GM23338 (cell line): ENCODE data around the gene ATG7. TPM values are rescaled to one million over a fixed set of nuclear protein-coding genes. Genes with fewer than 3 reads are reported as not detected.

Experiments used
- ATAC-seq: fragments of 200-7000 bp; cut with Tn5 transposase; 3 replicates; pipeline ENCODE4 v1.9.1; 2020
- DNase-seq: peaks from one replicate; pipeline ENCODE4 v3.0.0-alpha.2; 2015; ENCODE audit warnings: low spot score
- H2AFZ ChIP-seq: fragments of 200-600 bp; sonication (generic); 2 replicates; pipeline ENCODE4 v1.8.0; 2016; ENCODE audit warnings: antibody characterized with exemption, mild to moderate bottlenecking, moderate library complexity
- H3F3A ChIP-seq: fragments of 200-600 bp; sonication (generic); replicated peaks from 2 replicates; pipeline ENCODE4 v1.8.0; 2017; ENCODE audit warnings: antibody characterized with exemption, mixed run types, low read depth
- H3K27ac ChIP-seq: fragments of 200-600 bp; sonication (generic); 2 replicates; pipeline ENCODE4 v1.6.1; 2016; ENCODE audit warnings: low read depth
- H3K27me3 ChIP-seq: fragments of 200-600 bp; sonication (generic); 2 replicates; pipeline ENCODE4 v1.8.0; 2016; ENCODE audit warnings: mild to moderate bottlenecking, mixed run types, moderate library complexity; ENCODE audit not compliant: insufficient read depth
- H3K36me3 ChIP-seq: fragments of 200-600 bp; sonication (generic); 2 replicates; pipeline ENCODE4 v1.8.0; 2016; ENCODE audit warnings: mild to moderate bottlenecking; ENCODE audit not compliant: insufficient read depth
- H3K4me1 ChIP-seq: fragments of 200-600 bp; sonication (generic); 2 replicates; pipeline ENCODE4 v1.8.0; 2016; ENCODE audit warnings: mild to moderate bottlenecking, moderate library complexity; ENCODE audit not compliant: insufficient read depth
- H3K4me2 ChIP-seq: fragments of 200-600 bp; sonication (generic); 2 replicates; pipeline ENCODE4 v1.7.1; 2017; ENCODE audit warnings: mixed run types
- H3K4me3 ChIP-seq: fragments of 200-600 bp; sonication (generic); 2 replicates; pipeline ENCODE4 v1.6.1; 2016; ENCODE audit warnings: mixed run types
- H3K79me2 ChIP-seq: fragments of 200-600 bp; sonication (generic); replicated peaks from 2 replicates; pipeline ENCODE4 v1.8.0; 2017; ENCODE audit warnings: mild to moderate bottlenecking; ENCODE audit not compliant: insufficient read depth
- H3K9me2 ChIP-seq: fragments of 200-600 bp; sonication (generic); 2 replicates; pipeline ENCODE4 v1.8.0; 2017; ENCODE audit not compliant: insufficient read depth
- H4K20me1 ChIP-seq: fragments of 200-600 bp; sonication (generic); replicated peaks from 2 replicates; pipeline ENCODE4 v1.8.0; 2017; ENCODE audit warnings: mild to moderate bottlenecking; ENCODE audit not compliant: insufficient read depth
- H3K27ac Mint-ChIP-seq: 2 replicates; pipeline ENCODE4 v1.8.0; 2020; ENCODE audit warnings: inconsistent platforms, mild to moderate bottlenecking, moderate library complexity, mixed read lengths
- H3K27me3 Mint-ChIP-seq: 3 replicates; pipeline ENCODE4 v1.8.0; 2022; ENCODE audit warnings: low read depth, mild to moderate bottlenecking, moderate library complexity, mixed read lengths, inconsistent platforms; ENCODE audit not compliant: insufficient read depth, poor library complexity
- H3K36me3 Mint-ChIP-seq: 3 replicates; pipeline ENCODE4 v1.8.0; 2021; ENCODE audit warnings: low read depth, mild to moderate bottlenecking, inconsistent platforms, moderate library complexity, mixed read lengths
- H3K4me1 Mint-ChIP-seq: 3 replicates; pipeline ENCODE4 v1.8.0; 2020; ENCODE audit warnings: mild to moderate bottlenecking, inconsistent platforms, mixed read lengths
- H3K4me3 Mint-ChIP-seq: 3 replicates; pipeline ENCODE4 v1.8.0; 2021; ENCODE audit warnings: moderate library complexity, mild to moderate bottlenecking, inconsistent platforms, mixed read lengths
- H3K9me3 Mint-ChIP-seq: 3 replicates; pipeline ENCODE4 v1.8.0; 2020; ENCODE audit warnings: moderate library complexity, mild to moderate bottlenecking, inconsistent platforms, mixed read lengths
- CREB1 ChIP-seq: fragments of 250-450 bp; sonication (Bioruptor Pico); IDR thresholded peaks from 2 replicates; pipeline ENCODE4 v1.5.0; 2020; ENCODE audit warnings: low read depth, mild to moderate bottlenecking, moderate library complexity
- EZH2 ChIP-seq: fragments of 200-600 bp; sonication (generic); IDR thresholded peaks from one replicate; pipeline ENCODE4 v1.8.0; 2017; ENCODE audit warnings: antibody characterized with exemption, mild to moderate bottlenecking, low read depth; ENCODE audit not compliant: unreplicated experiment
- JUNB ChIP-seq: IDR thresholded peaks from one replicate; pipeline ENCODE4 v1.6.1; 2016; ENCODE audit warnings: antibody characterized with exemption; ENCODE audit not compliant: unreplicated experiment
- NANOG ChIP-seq: IDR thresholded peaks from 2 replicates; pipeline ENCODE4 v1.6.1; 2016; ENCODE audit warnings: antibody characterized with exemption, borderline replicate concordance
- STAT1 ChIP-seq: IDR thresholded peaks from one replicate; pipeline ENCODE4 v1.6.1; 2016; ENCODE audit warnings: antibody characterized with exemption; ENCODE audit not compliant: unreplicated experiment
- ZNF114 ChIP-seq: fragments of 250-450 bp; sonication (Bioruptor Pico); IDR thresholded peaks from 2 replicates; pipeline ENCODE4 v1.5.0; 2020; ENCODE audit warnings: mild to moderate bottlenecking, moderate library complexity
- polyA plus RNA-seq: library from polyadenylated mRNA; unstranded; fragments of >200 nt; fragmentation: Nextera tagmentation; extraction: Ambion mirVana; gene quantifications from 2 replicates; pipeline ENCODE4 v1.2.1, GENCODE V29; 2016
- total RNA-seq: library from RNA; depleted of rRNA; stranded (reverse); fragments of >200 nt; shearing (Covaris generic); gene quantifications from 2 replicates; pipeline ENCODE4 v1.2.3, GENCODE V29; 2014
- TF ChIP-seq, protein P1 (sequence below), 2 experiments: fragments of 200-600 bp in 1 of 2; sonication (generic) in 1 of 2; conservative IDR thresholded peaks; 2 replicates each; pipeline versions ENCODE4 v1.5.1 to v1.6.1; 2016 to 2017; ENCODE audit warnings: antibody characterized with exemption in 2 of 2, low read depth in 2 of 2, mild to moderate bottlenecking in 2 of 2, moderate library complexity in 1 of 2
- TF ChIP-seq, protein P2 (sequence below): IDR thresholded peaks from one replicate; pipeline ENCODE4 v1.6.1; 2018; ENCODE audit warnings: antibody characterized with exemption; ENCODE audit not compliant: unreplicated experiment
- TF ChIP-seq, protein P3 (sequence below): fragments of 250-450 bp; sonication (Bioruptor Pico); IDR thresholded peaks from 2 replicates; pipeline ENCODE4 v1.5.0; 2020; ENCODE audit warnings: mild to moderate bottlenecking, moderate library complexity

Gene ATG7
- total and polyA plus RNA-seq, 2 experiments from 2014 or later: 16.2 to 36.7 TPM

GRCh38 chr3:11335056-11335608 is 62.9 kb downstream of the ATG7 start:
- Histone ChIP-seq H3K9me2 (no peaks in the 10 kb centered on the region), H2AFZ (no peak overlapping the region), H3K36me3 (no peaks in the 10 kb centered on the region), H3K4me1 (no peaks in the 10 kb centered on the region), H3F3A (no peaks in the 10 kb centered on the region), H3K27ac (no peak overlapping the region), H3K4me3 (no peak overlapping the region), H4K20me1 (no peaks in the 10 kb centered on the region), H3K27me3 (no peaks in the 10 kb centered on the region), H3K79me2 (no peaks in the 10 kb centered on the region), H3K4me2 (no peak overlapping the region)
- no peaks in the 10 kb centered on the region for H3K4me1 Mint-ChIP-seq
- H3K27me3 Mint-ChIP-seq: no peaks in the 10 kb centered on the region
- TF ChIP-seq EZH2 (no peak), JUNB (no peak), CREB1 (CRISPR knock-in tag) (no peak)
- TF ChIP-seq, protein P1, sequence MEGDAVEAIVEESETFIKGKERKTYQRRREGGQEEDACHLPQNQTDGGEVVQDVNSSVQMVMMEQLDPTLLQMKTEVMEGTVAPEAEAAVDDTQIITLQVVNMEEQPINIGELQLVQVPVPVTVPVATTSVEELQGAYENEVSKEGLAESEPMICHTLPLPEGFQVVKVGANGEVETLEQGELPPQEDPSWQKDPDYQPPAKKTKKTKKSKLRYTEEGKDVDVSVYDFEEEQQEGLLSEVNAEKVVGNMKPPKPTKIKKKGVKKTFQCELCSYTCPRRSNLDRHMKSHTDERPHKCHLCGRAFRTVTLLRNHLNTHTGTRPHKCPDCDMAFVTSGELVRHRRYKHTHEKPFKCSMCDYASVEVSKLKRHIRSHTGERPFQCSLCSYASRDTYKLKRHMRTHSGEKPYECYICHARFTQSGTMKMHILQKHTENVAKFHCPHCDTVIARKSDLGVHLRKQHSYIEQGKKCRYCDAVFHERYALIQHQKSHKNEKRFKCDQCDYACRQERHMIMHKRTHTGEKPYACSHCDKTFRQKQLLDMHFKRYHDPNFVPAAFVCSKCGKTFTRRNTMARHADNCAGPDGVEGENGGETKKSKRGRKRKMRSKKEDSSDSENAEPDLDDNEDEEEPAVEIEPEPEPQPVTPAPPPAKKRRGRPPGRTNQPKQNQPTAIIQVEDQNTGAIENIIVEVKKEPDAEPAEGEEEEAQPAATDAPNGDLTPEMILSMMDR (conservative IDR thresholded peaks at IDR 0.05; ENCODE audit: low read depth in 2 of 2): peak; percentile 67 to 76
- no peaks in the 10 kb centered on the region for H3K9me3 Mint-ChIP-seq
- peak; percentile 90 for ATAC-seq
- H3K27ac Mint-ChIP-seq: no peak overlapping the region
- peak; percentile 74 for DNase-seq
- H3K4me3 Mint-ChIP-seq: no peak overlapping the region
- H3K36me3 Mint-ChIP-seq: no peaks in the 10 kb centered on the region; the same call in 2 of the 3 replicates

- Mint-ChIP-seq H3K9me3 (no peaks in the 10 kb centered on the region), H3K27ac (no peak overlapping the region; the same call in 1 of the 2 replicates)
- no peak for DNase-seq
- TF ChIP-seq ZNF114 (CRISPR knock-in tag): no peak
- no peak for TF ChIP-seq NANOG
- TF ChIP-seq, protein P2, sequence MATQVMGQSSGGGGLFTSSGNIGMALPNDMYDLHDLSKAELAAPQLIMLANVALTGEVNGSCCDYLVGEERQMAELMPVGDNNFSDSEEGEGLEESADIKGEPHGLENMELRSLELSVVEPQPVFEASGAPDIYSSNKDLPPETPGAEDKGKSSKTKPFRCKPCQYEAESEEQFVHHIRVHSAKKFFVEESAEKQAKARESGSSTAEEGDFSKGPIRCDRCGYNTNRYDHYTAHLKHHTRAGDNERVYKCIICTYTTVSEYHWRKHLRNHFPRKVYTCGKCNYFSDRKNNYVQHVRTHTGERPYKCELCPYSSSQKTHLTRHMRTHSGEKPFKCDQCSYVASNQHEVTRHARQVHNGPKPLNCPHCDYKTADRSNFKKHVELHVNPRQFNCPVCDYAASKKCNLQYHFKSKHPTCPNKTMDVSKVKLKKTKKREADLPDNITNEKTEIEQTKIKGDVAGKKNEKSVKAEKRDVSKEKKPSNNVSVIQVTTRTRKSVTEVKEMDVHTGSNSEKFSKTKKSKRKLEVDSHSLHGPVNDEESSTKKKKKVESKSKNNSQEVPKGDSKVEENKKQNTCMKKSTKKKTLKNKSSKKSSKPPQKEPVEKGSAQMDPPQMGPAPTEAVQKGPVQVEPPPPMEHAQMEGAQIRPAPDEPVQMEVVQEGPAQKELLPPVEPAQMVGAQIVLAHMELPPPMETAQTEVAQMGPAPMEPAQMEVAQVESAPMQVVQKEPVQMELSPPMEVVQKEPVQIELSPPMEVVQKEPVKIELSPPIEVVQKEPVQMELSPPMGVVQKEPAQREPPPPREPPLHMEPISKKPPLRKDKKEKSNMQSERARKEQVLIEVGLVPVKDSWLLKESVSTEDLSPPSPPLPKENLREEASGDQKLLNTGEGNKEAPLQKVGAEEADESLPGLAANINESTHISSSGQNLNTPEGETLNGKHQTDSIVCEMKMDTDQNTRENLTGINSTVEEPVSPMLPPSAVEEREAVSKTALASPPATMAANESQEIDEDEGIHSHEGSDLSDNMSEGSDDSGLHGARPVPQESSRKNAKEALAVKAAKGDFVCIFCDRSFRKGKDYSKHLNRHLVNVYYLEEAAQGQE: no peak
- no peak for TF ChIP-seq EZH2
- no peak for TF ChIP-seq STAT1
- TF ChIP-seq, protein P3, sequence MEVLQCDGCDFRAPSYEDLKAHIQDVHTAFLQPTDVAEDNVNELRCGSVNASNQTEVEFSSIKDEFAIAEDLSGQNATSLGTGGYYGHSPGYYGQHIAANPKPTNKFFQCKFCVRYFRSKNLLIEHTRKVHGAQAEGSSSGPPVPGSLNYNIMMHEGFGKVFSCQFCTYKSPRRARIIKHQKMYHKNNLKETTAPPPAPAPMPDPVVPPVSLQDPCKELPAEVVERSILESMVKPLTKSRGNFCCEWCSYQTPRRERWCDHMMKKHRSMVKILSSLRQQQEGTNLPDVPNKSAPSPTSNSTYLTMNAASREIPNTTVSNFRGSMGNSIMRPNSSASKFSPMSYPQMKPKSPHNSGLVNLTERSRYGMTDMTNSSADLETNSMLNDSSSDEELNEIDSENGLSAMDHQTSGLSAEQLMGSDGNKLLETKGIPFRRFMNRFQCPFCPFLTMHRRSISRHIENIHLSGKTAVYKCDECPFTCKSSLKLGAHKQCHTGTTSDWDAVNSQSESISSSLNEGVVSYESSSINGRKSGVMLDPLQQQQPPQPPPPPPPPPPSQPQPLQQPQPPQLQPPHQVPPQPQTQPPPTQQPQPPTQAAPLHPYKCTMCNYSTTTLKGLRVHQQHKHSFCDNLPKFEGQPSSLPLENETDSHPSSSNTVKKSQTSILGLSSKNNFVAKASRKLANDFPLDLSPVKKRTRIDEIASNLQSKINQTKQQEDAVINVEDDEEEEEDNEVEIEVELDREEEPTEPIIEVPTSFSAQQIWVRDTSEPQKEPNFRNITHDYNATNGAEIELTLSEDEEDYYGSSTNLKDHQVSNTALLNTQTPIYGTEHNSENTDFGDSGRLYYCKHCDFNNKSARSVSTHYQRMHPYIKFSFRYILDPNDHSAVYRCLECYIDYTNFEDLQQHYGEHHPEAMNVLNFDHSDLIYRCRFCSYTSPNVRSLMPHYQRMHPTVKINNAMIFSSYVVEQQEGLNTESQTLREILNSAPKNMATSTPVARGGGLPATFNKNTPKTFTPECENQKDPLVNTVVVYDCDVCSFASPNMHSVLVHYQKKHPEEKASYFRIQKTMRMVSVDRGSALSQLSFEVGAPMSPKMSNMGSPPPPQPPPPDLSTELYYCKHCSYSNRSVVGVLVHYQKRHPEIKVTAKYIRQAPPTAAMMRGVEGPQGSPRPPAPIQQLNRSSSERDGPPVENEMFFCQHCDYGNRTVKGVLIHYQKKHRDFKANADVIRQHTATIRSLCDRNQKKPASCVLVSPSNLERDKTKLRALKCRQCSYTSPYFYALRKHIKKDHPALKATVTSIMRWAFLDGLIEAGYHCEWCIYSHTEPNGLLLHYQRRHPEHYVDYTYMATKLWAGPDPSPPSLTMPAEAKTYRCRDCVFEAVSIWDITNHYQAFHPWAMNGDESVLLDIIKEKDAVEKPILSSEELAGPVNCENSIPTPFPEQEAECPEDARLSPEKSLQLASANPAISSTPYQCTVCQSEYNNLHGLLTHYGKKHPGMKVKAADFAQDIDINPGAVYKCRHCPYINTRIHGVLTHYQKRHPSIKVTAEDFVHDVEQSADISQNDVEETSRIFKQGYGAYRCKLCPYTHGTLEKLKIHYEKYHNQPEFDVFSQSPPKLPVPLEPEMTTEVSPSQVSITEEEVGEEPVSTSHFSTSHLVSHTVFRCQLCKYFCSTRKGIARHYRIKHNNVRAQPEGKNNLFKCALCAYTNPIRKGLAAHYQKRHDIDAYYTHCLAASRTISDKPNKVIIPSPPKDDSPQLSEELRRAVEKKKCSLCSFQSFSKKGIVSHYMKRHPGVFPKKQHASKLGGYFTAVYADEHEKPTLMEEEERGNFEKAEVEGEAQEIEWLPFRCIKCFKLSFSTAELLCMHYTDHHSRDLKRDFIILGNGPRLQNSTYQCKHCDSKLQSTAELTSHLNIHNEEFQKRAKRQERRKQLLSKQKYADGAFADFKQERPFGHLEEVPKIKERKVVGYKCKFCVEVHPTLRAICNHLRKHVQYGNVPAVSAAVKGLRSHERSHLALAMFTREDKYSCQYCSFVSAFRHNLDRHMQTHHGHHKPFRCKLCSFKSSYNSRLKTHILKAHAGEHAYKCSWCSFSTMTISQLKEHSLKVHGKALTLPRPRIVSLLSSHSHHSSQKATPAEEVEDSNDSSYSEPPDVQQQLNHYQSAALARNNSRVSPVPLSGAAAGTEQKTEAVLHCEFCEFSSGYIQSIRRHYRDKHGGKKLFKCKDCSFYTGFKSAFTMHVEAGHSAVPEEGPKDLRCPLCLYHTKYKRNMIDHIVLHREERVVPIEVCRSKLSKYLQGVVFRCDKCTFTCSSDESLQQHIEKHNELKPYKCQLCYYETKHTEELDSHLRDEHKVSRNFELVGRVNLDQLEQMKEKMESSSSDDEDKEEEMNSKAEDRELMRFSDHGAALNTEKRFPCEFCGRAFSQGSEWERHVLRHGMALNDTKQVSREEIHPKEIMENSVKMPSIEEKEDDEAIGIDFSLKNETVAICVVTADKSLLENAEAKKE: no peak
Observed at GRCh38 chr3:11339541-11339940, 67.3 kb downstream of the ATG7 start.

More at GRCh38 chr3:11339541-11339940, 67.3 kb downstream of the ATG7 start:
- Mint-ChIP-seq H3K27me3 (no peaks in the 10 kb centered on the region), H3K36me3 (peaks cover 3% of the 10 kb centered on the region; the same call in 1 of the 3 replicates), H3K4me3 (no peak overlapping the region), H3K4me1 (no peaks in the 10 kb centered on the region)
- H3K27ac ChIP-seq: no peak overlapping the region
- no peak overlapping the region for H3K4me2 ChIP-seq
- no peak overlapping the region for H3K4me3 ChIP-seq
- no peaks in the 10 kb centered on the region for H3K27me3 ChIP-seq
- H3F3A ChIP-seq: no peaks in the 10 kb centered on the region
- no peaks in the 10 kb centered on the region for H3K9me2 ChIP-seq
- H2AFZ ChIP-seq: no peak overlapping the region
- H3K4me1 ChIP-seq: no peaks in the 10 kb centered on the region
- no peaks in the 10 kb centered on the region for H3K79me2 ChIP-seq
- H3K36me3 ChIP-seq: no peaks in the 10 kb centered on the region
- H4K20me1 ChIP-seq: no peaks in the 10 kb centered on the region
- no peak for ATAC-seq
